A673 (cell line): ENCODE results near the gene GPR68.

Experiments used
- CTCF ChIP-seq: fragments of 300-800, 200-600 bp; sonication (generic); conservative IDR thresholded peaks from 2 replicates; pipeline ENCODE4 v1.5.1; 2017; ENCODE audit warnings: low read depth, mild to moderate bottlenecking, antibody characterized with exemption, low read length, moderate library complexity, mixed read lengths
- EZH2 ChIP-seq: fragments of 200-600 bp; sonication (generic); IDR thresholded peaks from 2 replicates; pipeline ENCODE4 v1.6.1; 2017; ENCODE audit warnings: borderline replicate concordance, low read depth, mild to moderate bottlenecking, mixed read lengths, antibody characterized with exemption, low read length; ENCODE audit not compliant: poor library complexity, severe bottlenecking

- TF ChIP-seq CTCF (no peak), EZH2 (no peak)
Observed at GRCh38 chr14:91264151-91265150, 19.9 kb upstream of the GPR68 start.
